HepG2 (cell line): ENCODE data around the gene PDE3A. TPM values are rescaled to one million over a fixed set of nuclear protein-coding genes. Genes with fewer than 3 reads are reported as not detected.

Source experiments
- FOXA3 ChIP-seq: IDR thresholded peaks from 2 replicates; pipeline ENCODE4 v1.6.1; 2016; ENCODE audit warnings: missing genetic modification reagents, missing compliant biosample characterization
- HCFC1 ChIP-seq: fragments of 150-350 bp; IDR thresholded peaks from 2 replicates; pipeline ENCODE4 v1.6.1; 2014; ENCODE audit warnings: low read depth, low read length
- NBN ChIP-seq: fragments of 450-650 bp; conservative IDR thresholded peaks from 2 replicates; pipeline ENCODE4 v1.6.1; 2017
- NR2F2 ChIP-seq: IDR thresholded peaks from 2 replicates; pipeline ENCODE4 v1.6.1; 2012; ENCODE audit warnings: low read depth, inconsistent platforms, borderline replicate concordance
- RFX5 ChIP-seq: IDR thresholded peaks from 2 replicates; pipeline ENCODE4 v1.6.1; 2011; ENCODE audit warnings: low read depth, low read length, improper control_type of control experiment
- SRSF9 ChIP-seq: fragments of 200-400 bp; formaldehyde crosslinking; IDR thresholded peaks from 2 replicates; pipeline ENCODE4 v1.6.1; 2018; ENCODE audit warnings: borderline replicate concordance, mild to moderate bottlenecking, low read depth, low read length; ENCODE audit not compliant: insufficient read depth, poor library complexity, severe bottlenecking
- THYN1 ChIP-seq: sonication (generic); formaldehyde crosslinking; IDR thresholded peaks from 2 replicates; pipeline ENCODE4 v1.8.1; 2023; ENCODE audit warnings: low read depth, mild to moderate bottlenecking, moderate library complexity, missing genetic modification reagents, borderline replicate concordance
- polyA plus RNA-seq, 8 experiments: library from polyadenylated mRNA; depleted of rRNA in 3 of 8; stranded (reverse) in 7 of 8; unstranded in 1 of 8; fragments of >200 nt; fragmentation: Illumina TruSeq in 4 of 8; extraction: Trizol in 4 of 8; gene quantifications; 2 replicates each; pipeline versions ENCODE4 v1.2.1 to v1.2.3, GENCODE V29; 2011 to 2016; ENCODE audit warnings: low read depth in 4 of 8, missing spikeins in 1 of 8, mixed read lengths in 1 of 8; ENCODE audit not compliant: insufficient read depth in 1 of 8
- total RNA-seq, 5 experiments: library from RNA; depleted of rRNA; stranded (reverse); fragments of >200 nt; fragmentation: Illumina TruSeq; extraction: Trizol; gene quantifications; 2 replicates each; pipeline ENCODE4 v1.2.3, GENCODE V29; 2016; ENCODE audit warnings: low read depth in 1 of 5
- TF ChIP-seq, protein P1 (sequence below): sonication (generic); formaldehyde crosslinking; IDR thresholded peaks from 2 replicates; pipeline ENCODE4 v1.4.0; 2020; ENCODE audit warnings: missing genetic modification reagents, borderline replicate concordance
- TF ChIP-seq, protein P2 (sequence below): sonication (generic); formaldehyde crosslinking; IDR thresholded peaks from 2 replicates; pipeline ENCODE4 v1.5.1; 2020; ENCODE audit warnings: missing genetic modification reagents, mild to moderate bottlenecking, borderline replicate concordance
- TF ChIP-seq, protein P3 (sequence below): IDR thresholded peaks from 2 replicates; pipeline ENCODE4 v1.6.1; 2012; ENCODE audit warnings: low read depth, low read length, improper control_type of control experiment
- TF ChIP-seq, protein P4 (sequence below): sonication (generic); formaldehyde crosslinking; IDR thresholded peaks from 2 replicates; pipeline ENCODE4 v1.5.0; 2020; ENCODE audit warnings: missing genetic modification reagents

The PDE3A gene
- total and polyA plus RNA-seq, 2 of the 13 experiments (the other 11 are each of a cell fraction or from before 2014, with no cell fraction given): 0.77 to 1.5 TPM

DNA sequence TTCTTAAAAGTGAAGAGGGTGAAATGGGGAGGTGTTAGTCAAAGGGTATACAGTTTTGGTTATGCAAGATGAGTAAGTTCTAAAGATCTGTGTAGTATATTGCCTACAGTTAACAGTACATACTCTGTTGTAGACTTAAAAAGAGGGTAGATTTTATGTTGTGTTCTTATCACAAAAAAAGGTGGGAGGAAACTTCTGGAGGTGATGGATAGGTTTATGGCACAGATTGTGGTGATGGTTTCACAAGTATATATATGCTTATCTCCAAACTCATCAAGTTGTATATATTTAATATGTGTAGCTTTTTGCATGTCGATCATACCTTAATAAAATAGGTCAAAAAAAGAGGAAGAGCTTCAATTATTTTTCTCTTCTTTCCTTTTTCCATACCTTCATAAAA, 64.0 kb downstream of the PDE3A start (continued):
- TF ChIP-seq, protein P1, sequence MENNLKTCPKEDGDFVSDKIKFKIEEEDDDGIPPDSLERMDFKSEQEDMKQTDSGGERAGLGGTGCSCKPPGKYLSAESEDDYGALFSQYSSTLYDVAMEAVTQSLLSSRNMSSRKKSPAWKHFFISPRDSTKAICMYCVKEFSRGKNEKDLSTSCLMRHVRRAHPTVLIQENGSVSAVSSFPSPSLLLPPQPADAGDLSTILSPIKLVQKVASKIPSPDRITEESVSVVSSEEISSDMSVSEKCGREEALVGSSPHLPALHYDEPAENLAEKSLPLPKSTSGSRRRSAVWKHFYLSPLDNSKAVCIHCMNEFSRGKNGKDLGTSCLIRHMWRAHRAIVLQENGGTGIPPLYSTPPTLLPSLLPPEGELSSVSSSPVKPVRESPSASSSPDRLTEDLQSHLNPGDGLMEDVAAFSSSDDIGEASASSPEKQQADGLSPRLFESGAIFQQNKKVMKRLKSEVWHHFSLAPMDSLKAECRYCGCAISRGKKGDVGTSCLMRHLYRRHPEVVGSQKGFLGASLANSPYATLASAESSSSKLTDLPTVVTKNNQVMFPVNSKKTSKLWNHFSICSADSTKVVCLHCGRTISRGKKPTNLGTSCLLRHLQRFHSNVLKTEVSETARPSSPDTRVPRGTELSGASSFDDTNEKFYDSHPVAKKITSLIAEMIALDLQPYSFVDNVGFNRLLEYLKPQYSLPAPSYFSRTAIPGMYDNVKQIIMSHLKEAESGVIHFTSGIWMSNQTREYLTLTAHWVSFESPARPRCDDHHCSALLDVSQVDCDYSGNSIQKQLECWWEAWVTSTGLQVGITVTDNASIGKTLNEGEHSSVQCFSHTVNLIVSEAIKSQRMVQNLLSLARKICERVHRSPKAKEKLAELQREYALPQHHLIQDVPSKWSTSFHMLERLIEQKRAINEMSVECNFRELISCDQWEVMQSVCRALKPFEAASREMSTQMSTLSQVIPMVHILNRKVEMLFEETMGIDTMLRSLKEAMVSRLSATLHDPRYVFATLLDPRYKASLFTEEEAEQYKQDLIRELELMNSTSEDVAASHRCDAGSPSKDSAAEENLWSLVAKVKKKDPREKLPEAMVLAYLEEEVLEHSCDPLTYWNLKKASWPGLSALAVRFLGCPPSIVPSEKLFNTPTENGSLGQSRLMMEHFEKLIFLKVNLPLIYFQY (CRISPR knock-in tag): no peak
- TF ChIP-seq, protein P2, sequence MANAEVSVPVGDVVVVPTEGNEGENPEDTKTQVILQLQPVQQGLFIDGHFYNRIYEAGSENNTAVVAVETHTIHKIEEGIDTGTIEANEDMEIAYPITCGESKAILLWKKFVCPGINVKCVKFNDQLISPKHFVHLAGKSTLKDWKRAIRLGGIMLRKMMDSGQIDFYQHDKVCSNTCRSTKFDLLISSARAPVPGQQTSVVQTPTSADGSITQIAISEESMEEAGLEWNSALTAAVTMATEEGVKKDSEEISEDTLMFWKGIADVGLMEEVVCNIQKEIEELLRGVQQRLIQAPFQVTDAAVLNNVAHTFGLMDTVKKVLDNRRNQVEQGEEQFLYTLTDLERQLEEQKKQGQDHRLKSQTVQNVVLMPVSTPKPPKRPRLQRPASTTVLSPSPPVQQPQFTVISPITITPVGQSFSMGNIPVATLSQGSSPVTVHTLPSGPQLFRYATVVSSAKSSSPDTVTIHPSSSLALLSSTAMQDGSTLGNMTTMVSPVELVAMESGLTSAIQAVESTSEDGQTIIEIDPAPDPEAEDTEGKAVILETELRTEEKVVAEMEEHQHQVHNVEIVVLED (CRISPR knock-in tag): no peak
- TF ChIP-seq RFX5 (no peak), HCFC1 (no peak), NBN (no peak), NR2F2 (no peak), SRSF9 (no peak), THYN1 (CRISPR knock-in tag) (no peak), FOXA3 (no peak)
- TF ChIP-seq, protein P3, sequence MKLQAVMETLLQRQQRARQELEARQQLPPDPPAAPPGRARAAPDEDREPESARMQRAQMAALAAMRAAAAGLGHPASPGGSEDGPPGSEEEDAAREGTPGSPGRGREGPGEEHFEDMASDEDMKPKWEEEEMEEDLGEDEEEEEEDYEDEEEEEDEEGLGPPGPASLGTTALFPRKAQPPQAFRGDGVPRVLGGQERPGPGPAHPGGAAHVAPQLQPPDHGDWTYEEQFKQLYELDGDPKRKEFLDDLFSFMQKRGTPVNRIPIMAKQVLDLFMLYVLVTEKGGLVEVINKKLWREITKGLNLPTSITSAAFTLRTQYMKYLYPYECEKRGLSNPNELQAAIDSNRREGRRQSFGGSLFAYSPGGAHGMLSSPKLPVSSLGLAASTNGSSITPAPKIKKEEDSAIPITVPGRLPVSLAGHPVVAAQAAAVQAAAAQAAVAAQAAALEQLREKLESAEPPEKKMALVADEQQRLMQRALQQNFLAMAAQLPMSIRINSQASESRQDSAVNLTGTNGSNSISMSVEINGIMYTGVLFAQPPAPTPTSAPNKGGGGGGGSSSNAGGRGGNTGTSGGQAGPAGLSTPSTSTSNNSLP: no peak
- TF ChIP-seq, protein P4, sequence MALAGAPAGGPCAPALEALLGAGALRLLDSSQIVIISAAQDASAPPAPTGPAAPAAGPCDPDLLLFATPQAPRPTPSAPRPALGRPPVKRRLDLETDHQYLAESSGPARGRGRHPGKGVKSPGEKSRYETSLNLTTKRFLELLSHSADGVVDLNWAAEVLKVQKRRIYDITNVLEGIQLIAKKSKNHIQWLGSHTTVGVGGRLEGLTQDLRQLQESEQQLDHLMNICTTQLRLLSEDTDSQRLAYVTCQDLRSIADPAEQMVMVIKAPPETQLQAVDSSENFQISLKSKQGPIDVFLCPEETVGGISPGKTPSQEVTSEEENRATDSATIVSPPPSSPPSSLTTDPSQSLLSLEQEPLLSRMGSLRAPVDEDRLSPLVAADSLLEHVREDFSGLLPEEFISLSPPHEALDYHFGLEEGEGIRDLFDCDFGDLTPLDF (CRISPR knock-in tag): no peak
